GM12878 (cell line): Measurements from ENCODE around the gene TNK2. TPM values are rescaled to one million over a fixed set of nuclear protein-coding genes. Genes with fewer than 3 reads are reported as not detected.

Experiments used
- ATAC-seq: fragments of 200-7000 bp; cut with Tn5 transposase; 3 replicates; pipeline ENCODE4 v1.9.1; 2020; ENCODE audit warnings: mild to moderate bottlenecking, moderate library complexity
- BruUV-seq: library from RNA; stranded (reverse); fragments of 400-500 nt; replicated peaks from 2 replicates; lab custom pipeline; 2021; lab: Mats Ljungman, UMichigan
- CTCF ChIA-PET: fragments of 300-600 bp; sonication (Branson Sonifier 250); formaldehyde crosslinking; extraction: SDS; loops from one replicate; lab custom pipeline; 2021; ENCODE audit warnings: inconsistent platforms; lab: Yijun Ruan, JAX
- POLR2A ChIA-PET: fragments of 350-600 bp; formaldehyde crosslinking; extraction: SDS; loops from one replicate; lab custom pipeline; 2021; ENCODE audit warnings: inconsistent platforms; lab: Charles Lee
- RAD21 ChIA-PET: fragments of 300-600 bp; sonication (Branson Sonifier 250); formaldehyde crosslinking; loops from one replicate; lab custom pipeline; 2023; ENCODE audit warnings: antibody characterized with exemption; ENCODE audit not compliant: unreplicated experiment; lab: Charles Lee
- SMC1A ChIA-PET: fragments of 300-600 bp; sonication (Branson Sonifier 250); formaldehyde crosslinking; loops from one replicate; lab custom pipeline; 2023; ENCODE audit not compliant: unreplicated experiment, uncharacterized antibody; lab: Charles Lee
- DNase-seq: peaks from one replicate; pipeline ENCODE4 v3.0.0-alpha.2; 2011; ENCODE audit warnings: low read depth, low spot score
- FAIRE-seq: peaks from 3 replicates; lab custom pipeline; 2011; peaks lifted over from hg19 to GRCh38; lab: Jason Lieb, UNC
- H2AFZ ChIP-seq: 2 replicates; pipeline ENCODE4 v1.6.0; 2011; ENCODE audit warnings: low read depth, low read length, control low read depth; ENCODE audit not compliant: control insufficient read depth
- H3K27ac ChIP-seq: 2 replicates; pipeline ENCODE4 v1.5.1; 2011; ENCODE audit warnings: control low read depth; ENCODE audit not compliant: control insufficient read depth, insufficient read depth
- H3K27me3 ChIP-seq, 2 experiments: replicated peaks in 1 of 2; 2 replicates each; pipeline versions ENCODE4 v1.6.0 to v1.6.1; 2011; ENCODE audit warnings: low read length in 1 of 2; ENCODE audit not compliant: control insufficient read depth in 2 of 2, insufficient read depth in 2 of 2
- H3K36me3 ChIP-seq, 2 experiments: 2 replicates each; pipeline ENCODE4 v1.5.1; 2011; ENCODE audit warnings: low read length in 1 of 2; ENCODE audit not compliant: control insufficient read depth in 2 of 2, insufficient read depth in 2 of 2
- H3K4me1 ChIP-seq: 2 replicates; pipeline ENCODE4 v1.6.1; 2011; ENCODE audit warnings: mild to moderate bottlenecking, low read length, moderate library complexity, mixed read lengths; ENCODE audit not compliant: control insufficient read depth, insufficient read depth
- H3K4me2 ChIP-seq: 2 replicates; pipeline ENCODE4 v1.6.0; 2011; ENCODE audit warnings: control low read depth; ENCODE audit not compliant: control insufficient read depth, insufficient read depth
- H3K4me3 ChIP-seq: fragments of 200-600 bp; sonication (generic); 2 replicates; pipeline ENCODE4 v1.5.1; 2016
- H3K79me2 ChIP-seq: 2 replicates; pipeline ENCODE4 v1.6.0; 2011; ENCODE audit warnings: low read length; ENCODE audit not compliant: control insufficient read depth, insufficient read depth
- H3K9ac ChIP-seq: 2 replicates; pipeline ENCODE4 v1.8.0; 2011; ENCODE audit warnings: low read length, control low read depth, mixed read lengths; ENCODE audit not compliant: control insufficient read depth, insufficient read depth
- H3K9me3 ChIP-seq: replicated peaks from 3 replicates; pipeline ENCODE4 v1.5.1; 2011; ENCODE audit warnings: mild to moderate bottlenecking, low read length; ENCODE audit not compliant: control insufficient read depth, insufficient read depth
- H4K20me1 ChIP-seq: 2 replicates; pipeline ENCODE4 v1.6.0; 2011; ENCODE audit not compliant: control insufficient read depth, insufficient read depth
- ATF3 ChIP-seq: IDR thresholded peaks from 2 replicates; pipeline ENCODE4 v1.6.1; 2011; ENCODE audit warnings: low read depth, mild to moderate bottlenecking, low read length, moderate library complexity, borderline replicate concordance; ENCODE audit errors: extremely low read depth
- BRCA1 ChIP-seq: IDR thresholded peaks from 2 replicates; pipeline ENCODE4 v1.6.1; 2011; ENCODE audit warnings: low read depth, low read length, improper control_type of control experiment
- FOS ChIP-seq: IDR thresholded peaks from 3 replicates; pipeline ENCODE4 v1.6.1; 2011; ENCODE audit warnings: borderline replicate concordance; ENCODE audit not compliant: insufficient read length; ENCODE audit errors: extremely low read depth
- IKZF1 ChIP-seq: fragments of 450-650 bp; conservative IDR thresholded peaks from 2 replicates; pipeline ENCODE4 v1.6.1; 2017; ENCODE audit warnings: antibody characterized with exemption, mild to moderate bottlenecking
- KLF5 ChIP-seq: fragments of 450-650 bp; IDR thresholded peaks from 2 replicates; pipeline ENCODE4 v1.6.1; 2014; ENCODE audit warnings: mild to moderate bottlenecking; ENCODE audit not compliant: partially characterized antibody
- RAD21 ChIP-seq: IDR thresholded peaks from 2 replicates; pipeline ENCODE4 v1.6.1; 2011; ENCODE audit warnings: mild to moderate bottlenecking, low read depth, low read length, moderate library complexity; ENCODE audit not compliant: insufficient read depth
- RBBP5 ChIP-seq: fragments of 200-600 bp; sonication (generic); conservative IDR thresholded peaks from 2 replicates; pipeline ENCODE4 v1.6.1; 2016
- RUNX3 ChIP-seq: IDR thresholded peaks from 2 replicates; pipeline ENCODE4 v1.6.1; 2012; ENCODE audit warnings: low read length, inconsistent platforms
- SMC3 ChIP-seq: IDR thresholded peaks from 2 replicates; pipeline ENCODE4 v1.6.1; 2011; ENCODE audit warnings: low read length, improper control_type of control experiment, borderline replicate concordance
- STAT3 ChIP-seq: IDR thresholded peaks from 2 replicates; pipeline ENCODE4 v1.6.1; 2011; ENCODE audit warnings: low read depth, low read length, improper control_type of control experiment
- ZNF217 ChIP-seq: fragments of 450-650 bp; IDR thresholded peaks from 2 replicates; pipeline ENCODE4 v1.6.1; 2017; ENCODE audit warnings: antibody characterized with exemption, mild to moderate bottlenecking
- WGBS: methylation state at CpG from one replicate; pipeline ENCODE4 v1.1.6; 2016; ENCODE audit warnings: low lambda C conversion rate; ENCODE audit not compliant: insufficient replicate concordance, insufficient coverage; ENCODE audit errors: missing lambda C conversion rate; 5-methylcytosine and 5-hydroxymethylcytosine counted together
- in situ Hi-C: fragments of 300-500 bp; cut with MboI; formaldehyde crosslinking; loops from 9 replicates; pipeline ENCODE4 v1.14.3; 2018; ENCODE audit warnings: mixed read lengths
- intact Hi-C: fragments of 100-400 bp; cut with micrococcal nuclease; formaldehyde crosslinking; loops from one replicate; pipeline ENCODE4 v1.14.2; 2022; ENCODE audit not compliant: unreplicated experiment
- polyA plus RNA-seq, 11 experiments: library from polyadenylated mRNA; depleted of rRNA in 4 of 11; unstranded in 6 of 11; stranded (reverse) in 5 of 11; fragments of >200 nt; fragmentation: Nextera tagmentation in 4 of 11; fragmentation: Illumina TruSeq in 1 of 11; extraction: Ambion mirVana in 4 of 11; extraction: Trizol in 1 of 11; gene quantifications; 1 replicate in 1 of 11; 2 replicates in 10 of 11; pipeline versions ENCODE4 v1.2.1 to v1.2.3, GENCODE V29; 2011 to 2016; ENCODE audit warnings: inconsistent platforms in 2 of 11, missing spikeins in 2 of 11, low read depth in 1 of 11
- total RNA-seq, 4 experiments: library from RNA; depleted of rRNA in 3 of 4; stranded (reverse); fragments of >200 nt in 3 of 4; fragmentation: Illumina TruSeq in 1 of 4; extraction: Trizol in 1 of 4; gene quantifications; 2 replicates each; pipeline versions ENCODE4 v1.2.1 to v1.2.3, GENCODE V29; 2013 to 2021
- TF ChIP-seq, protein P1 (sequence below), 3 experiments: IDR thresholded peaks in 2 of 3; conservative IDR thresholded peaks in 1 of 3; 2 replicates each; pipeline ENCODE4 v1.5.1; 2011; ENCODE audit warnings: low read depth in 3 of 3, low read length in 3 of 3, mild to moderate bottlenecking in 3 of 3, control low read depth in 2 of 3, moderate library complexity in 2 of 3, inconsistent platforms in 1 of 3, mixed read lengths in 1 of 3; ENCODE audit not compliant: control insufficient read depth in 2 of 3, insufficient read depth in 1 of 3; ENCODE audit errors: extremely low read depth in 1 of 3
- TF ChIP-seq, protein P2 (sequence below): fragments of 450-650 bp; IDR thresholded peaks from 2 replicates; pipeline ENCODE4 v1.6.1; 2017; ENCODE audit warnings: mild to moderate bottlenecking
- TF ChIP-seq, protein P3 (sequence below): fragments of 450-650 bp; IDR thresholded peaks from 2 replicates; pipeline ENCODE4 v1.6.1; 2017; ENCODE audit warnings: mild to moderate bottlenecking, moderate library complexity

Gene TNK2
- total and polyA plus RNA-seq, 10 of the 15 experiments (the other 5 are each of a cell fraction or from before 2014, with no cell fraction given): 0.13 to 47.8 (median 10.8) TPM

- Histone ChIP-seq H4K20me1 (no peaks in the 10 kb centered on the region), H3K9me3 (no peaks in the 10 kb centered on the region), H2AFZ (no peak overlapping the region), H3K4me2 (no peak overlapping the region), H3K79me2 (no peaks in the 10 kb centered on the region), H3K27me3 (no peaks in the 10 kb centered on the region), H3K36me3 (no peaks in the 10 kb centered on the region; a peak in 1 of 4 replicates), H3K4me1 (no peaks in the 10 kb centered on the region), H3K4me3 (no peak overlapping the region), H3K27ac (no peak overlapping the region), H3K9ac (no peak overlapping the region)
- no TSS peak for BruUV-seq
- ChIA-PET CTCF (interaction anchor here (0.5 to 9.3 kb wide), 22 partner anchors 10 to 660 kb away, joined by 3 to 173 read pairs (median 4); partner anchors contain the start of gene TNK2), SMC1A (interaction anchor here (0.6 to 4.9 kb wide), 9 partner anchors 9 to 276 kb away, joined by 3 to 68 read pairs (median 3); no protein-coding TSS in a partner anchor), RAD21 (interaction anchor here (0.8 to 1.3 kb wide), 6 partner anchors 35 to 56 kb away, joined by 3 to 12 read pairs (median 8); partner anchors contain the start of gene TNK2), POLR2A (interaction anchor here (0.8 to 1.2 kb wide), 2 partner anchors 35 to 55 kb away, joined by 3 read pairs; no protein-coding TSS in a partner anchor)
- in situ Hi-C loops (loop anchor here (5.0 kb wide), 1 partner anchor 33 kb away; no protein-coding TSS in a partner anchor), intact Hi-C loops (loop anchor here (1.0 to 10.0 kb wide), 3 partner anchors 35 to 584 kb away; partner anchors contain the start of gene XXYLT1)
- DNase-seq: no peak
- 9% methylated on average over 21 of the region's 21 CpGs for WGBS
- peak; percentile 57 for FAIRE-seq
- ATAC-seq: peak; percentile 76
- no peak for TF ChIP-seq KLF5
- no peak for TF ChIP-seq RBBP5
- peak; percentile 91 for TF ChIP-seq RAD21
- TF ChIP-seq SMC3: peak; percentile 91
- TF ChIP-seq IKZF1: no peak
- no peak for TF ChIP-seq ZNF217
- TF ChIP-seq BRCA1: no peak
- TF ChIP-seq, protein P1, sequence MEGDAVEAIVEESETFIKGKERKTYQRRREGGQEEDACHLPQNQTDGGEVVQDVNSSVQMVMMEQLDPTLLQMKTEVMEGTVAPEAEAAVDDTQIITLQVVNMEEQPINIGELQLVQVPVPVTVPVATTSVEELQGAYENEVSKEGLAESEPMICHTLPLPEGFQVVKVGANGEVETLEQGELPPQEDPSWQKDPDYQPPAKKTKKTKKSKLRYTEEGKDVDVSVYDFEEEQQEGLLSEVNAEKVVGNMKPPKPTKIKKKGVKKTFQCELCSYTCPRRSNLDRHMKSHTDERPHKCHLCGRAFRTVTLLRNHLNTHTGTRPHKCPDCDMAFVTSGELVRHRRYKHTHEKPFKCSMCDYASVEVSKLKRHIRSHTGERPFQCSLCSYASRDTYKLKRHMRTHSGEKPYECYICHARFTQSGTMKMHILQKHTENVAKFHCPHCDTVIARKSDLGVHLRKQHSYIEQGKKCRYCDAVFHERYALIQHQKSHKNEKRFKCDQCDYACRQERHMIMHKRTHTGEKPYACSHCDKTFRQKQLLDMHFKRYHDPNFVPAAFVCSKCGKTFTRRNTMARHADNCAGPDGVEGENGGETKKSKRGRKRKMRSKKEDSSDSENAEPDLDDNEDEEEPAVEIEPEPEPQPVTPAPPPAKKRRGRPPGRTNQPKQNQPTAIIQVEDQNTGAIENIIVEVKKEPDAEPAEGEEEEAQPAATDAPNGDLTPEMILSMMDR (IDR thresholded peaks at IDR 0.05 in 2 of 3, conservative IDR thresholded peaks at IDR 0.05 in 1 of 3; ENCODE audit: control insufficient read depth in 2 of 3, extremely low read depth in 1 of 3, insufficient read depth in 1 of 3, low read depth in 3 of 3, low read length in 3 of 3): peak; percentile 91 to 98 (median 97)
- TF ChIP-seq FOS: no peak
- TF ChIP-seq, protein P2, sequence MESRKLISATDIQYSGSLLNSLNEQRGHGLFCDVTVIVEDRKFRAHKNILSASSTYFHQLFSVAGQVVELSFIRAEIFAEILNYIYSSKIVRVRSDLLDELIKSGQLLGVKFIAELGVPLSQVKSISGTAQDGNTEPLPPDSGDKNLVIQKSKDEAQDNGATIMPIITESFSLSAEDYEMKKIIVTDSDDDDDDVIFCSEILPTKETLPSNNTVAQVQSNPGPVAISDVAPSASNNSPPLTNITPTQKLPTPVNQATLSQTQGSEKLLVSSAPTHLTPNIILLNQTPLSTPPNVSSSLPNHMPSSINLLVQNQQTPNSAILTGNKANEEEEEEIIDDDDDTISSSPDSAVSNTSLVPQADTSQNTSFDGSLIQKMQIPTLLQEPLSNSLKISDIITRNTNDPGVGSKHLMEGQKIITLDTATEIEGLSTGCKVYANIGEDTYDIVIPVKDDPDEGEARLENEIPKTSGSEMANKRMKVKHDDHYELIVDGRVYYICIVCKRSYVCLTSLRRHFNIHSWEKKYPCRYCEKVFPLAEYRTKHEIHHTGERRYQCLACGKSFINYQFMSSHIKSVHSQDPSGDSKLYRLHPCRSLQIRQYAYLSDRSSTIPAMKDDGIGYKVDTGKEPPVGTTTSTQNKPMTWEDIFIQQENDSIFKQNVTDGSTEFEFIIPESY: no peak
- no peak for TF ChIP-seq STAT3
- TF ChIP-seq RUNX3: 0 out of 2 replicates have a peak, but pooled peaks have one; percentile 24
- no peak for TF ChIP-seq ATF3
- TF ChIP-seq, protein P3, sequence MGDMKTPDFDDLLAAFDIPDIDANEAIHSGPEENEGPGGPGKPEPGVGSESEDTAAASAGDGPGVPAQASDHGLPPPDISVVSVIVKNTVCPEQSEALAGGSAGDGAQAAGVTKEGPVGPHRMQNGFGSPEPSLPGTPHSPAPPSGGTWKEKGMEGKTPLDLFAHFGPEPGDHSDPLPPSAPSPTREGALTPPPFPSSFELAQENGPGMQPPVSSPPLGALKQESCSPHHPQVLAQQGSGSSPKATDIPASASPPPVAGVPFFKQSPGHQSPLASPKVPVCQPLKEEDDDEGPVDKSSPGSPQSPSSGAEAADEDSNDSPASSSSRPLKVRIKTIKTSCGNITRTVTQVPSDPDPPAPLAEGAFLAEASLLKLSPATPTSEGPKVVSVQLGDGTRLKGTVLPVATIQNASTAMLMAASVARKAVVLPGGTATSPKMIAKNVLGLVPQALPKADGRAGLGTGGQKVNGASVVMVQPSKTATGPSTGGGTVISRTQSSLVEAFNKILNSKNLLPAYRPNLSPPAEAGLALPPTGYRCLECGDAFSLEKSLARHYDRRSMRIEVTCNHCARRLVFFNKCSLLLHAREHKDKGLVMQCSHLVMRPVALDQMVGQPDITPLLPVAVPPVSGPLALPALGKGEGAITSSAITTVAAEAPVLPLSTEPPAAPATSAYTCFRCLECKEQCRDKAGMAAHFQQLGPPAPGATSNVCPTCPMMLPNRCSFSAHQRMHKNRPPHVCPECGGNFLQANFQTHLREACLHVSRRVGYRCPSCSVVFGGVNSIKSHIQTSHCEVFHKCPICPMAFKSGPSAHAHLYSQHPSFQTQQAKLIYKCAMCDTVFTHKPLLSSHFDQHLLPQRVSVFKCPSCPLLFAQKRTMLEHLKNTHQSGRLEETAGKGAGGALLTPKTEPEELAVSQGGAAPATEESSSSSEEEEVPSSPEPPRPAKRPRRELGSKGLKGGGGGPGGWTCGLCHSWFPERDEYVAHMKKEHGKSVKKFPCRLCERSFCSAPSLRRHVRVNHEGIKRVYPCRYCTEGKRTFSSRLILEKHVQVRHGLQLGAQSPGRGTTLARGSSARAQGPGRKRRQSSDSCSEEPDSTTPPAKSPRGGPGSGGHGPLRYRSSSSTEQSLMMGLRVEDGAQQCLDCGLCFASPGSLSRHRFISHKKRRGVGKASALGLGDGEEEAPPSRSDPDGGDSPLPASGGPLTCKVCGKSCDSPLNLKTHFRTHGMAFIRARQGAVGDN: no peak
Observed at GRCh38 chr3:195859061-195859845, 49.1 kb downstream of the TNK2 start.
